ENCODE measurements around the gene PAX3.

- no peak for TF ChIP-seq EGR1 (IDR thresholded peaks at IDR 0.05)
- no peak for TF ChIP-seq TEAD4 (IDR thresholded peaks at IDR 0.05)
- TF ChIP-seq TCF12 (IDR thresholded peaks at IDR 0.05; ENCODE audit: low read depth): no peak
- no peak for TF ChIP-seq RAD21 (IDR thresholded peaks at IDR 0.05; ENCODE audit: low read depth)
- no peak for TF ChIP-seq REST (IDR thresholded peaks at IDR 0.05; ENCODE audit: low read depth)
- no peak for TF ChIP-seq FOXM1 (IDR thresholded peaks at IDR 0.05; ENCODE audit: borderline replicate concordance, low read depth)
Measured at GRCh38 chr2:222334914-222335313, 36.1 kb upstream of the PAX3 start.
